Epidermal melanocyte (primary cell): ENCODE data around the gene CD53.
"Not testable (repeated sequence)": the region's sequence is repeated elsewhere in the genome, so short reads cannot be mapped to it uniquely, and the experiment has no call there.

ENCODE experiments used
- DNase-seq: peaks from one replicate; pipeline ENCODE4 v3.0.0; 2011; ENCODE audit warnings: low spot score; ENCODE audit not compliant: insufficient read length

Gene CD53, protein sequence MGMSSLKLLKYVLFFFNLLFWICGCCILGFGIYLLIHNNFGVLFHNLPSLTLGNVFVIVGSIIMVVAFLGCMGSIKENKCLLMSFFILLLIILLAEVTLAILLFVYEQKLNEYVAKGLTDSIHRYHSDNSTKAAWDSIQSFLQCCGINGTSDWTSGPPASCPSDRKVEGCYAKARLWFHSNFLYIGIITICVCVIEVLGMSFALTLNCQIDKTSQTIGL

DNA sequence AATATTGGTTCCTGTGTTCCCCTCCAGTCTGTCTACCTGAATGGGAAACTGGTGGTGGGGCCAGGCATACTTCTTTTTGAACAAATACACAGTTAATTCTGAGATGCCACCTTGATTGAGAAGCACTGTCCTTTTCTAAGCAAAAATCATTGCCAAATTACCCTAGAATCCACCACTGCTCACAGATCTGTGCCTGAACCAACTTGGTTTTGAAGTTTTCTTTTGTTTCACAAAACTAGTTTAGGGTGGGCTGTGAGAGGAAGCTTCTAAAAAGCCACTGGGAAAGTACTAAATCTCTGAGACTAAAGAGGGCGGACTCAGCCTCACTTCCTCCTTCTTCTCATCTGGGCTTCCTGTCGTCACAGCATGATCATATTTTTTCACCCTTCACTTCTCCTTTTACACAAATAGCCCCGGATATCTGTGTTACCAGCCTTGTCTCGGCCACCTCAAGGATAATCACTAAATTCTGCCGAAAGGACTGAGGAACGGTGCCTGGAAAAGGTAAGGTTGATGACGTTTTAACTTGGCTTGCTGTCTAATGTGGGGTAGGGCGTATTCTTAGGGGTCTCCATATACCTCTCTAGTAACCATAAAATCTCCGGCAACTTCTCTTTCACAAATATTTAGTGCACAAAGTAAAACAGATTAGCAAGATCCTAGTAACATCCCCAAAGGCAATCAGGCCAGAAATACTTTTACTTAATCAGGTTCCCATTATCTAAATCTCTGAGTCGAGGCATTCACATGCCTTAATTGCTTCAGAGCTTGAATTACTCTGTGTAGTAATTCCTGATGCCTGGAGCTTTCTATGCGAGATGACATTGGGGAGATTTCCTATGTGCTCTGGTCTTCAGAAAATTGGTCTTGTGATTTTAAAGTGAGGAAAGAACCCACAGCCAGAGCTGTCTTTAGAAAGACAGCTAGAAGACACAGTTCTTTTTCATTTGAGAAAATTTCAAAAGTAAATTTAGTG, at the start of gene CD53:
CD53 (plus strand) TSS at position 404 of the 976 bp plus-strand sequence. CDS start 18,261 bp downstream, outside the sequence.
- no peak for DNase-seq

DNA sequence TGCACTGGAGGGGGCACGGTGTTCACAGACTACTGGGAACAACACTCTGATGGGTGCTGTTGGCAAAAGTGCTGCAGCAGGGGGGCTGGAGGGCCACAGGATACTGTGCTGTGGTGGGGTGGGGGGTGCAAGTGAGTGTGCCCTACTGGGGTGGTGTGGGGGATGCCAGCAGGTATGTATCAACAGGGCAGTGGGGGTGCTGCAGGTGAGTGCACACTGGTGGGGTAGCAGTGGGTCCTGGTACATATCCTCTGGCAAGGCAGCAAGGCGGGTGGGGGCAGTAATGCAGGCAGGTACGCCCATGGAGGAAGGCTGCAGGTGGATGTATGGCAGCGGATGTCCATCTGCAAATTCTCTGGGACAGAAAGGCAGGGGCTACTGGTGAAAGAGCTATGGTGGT, 48.8 kb upstream of the CD53 start:
- DNase-seq: no peak

DNA sequence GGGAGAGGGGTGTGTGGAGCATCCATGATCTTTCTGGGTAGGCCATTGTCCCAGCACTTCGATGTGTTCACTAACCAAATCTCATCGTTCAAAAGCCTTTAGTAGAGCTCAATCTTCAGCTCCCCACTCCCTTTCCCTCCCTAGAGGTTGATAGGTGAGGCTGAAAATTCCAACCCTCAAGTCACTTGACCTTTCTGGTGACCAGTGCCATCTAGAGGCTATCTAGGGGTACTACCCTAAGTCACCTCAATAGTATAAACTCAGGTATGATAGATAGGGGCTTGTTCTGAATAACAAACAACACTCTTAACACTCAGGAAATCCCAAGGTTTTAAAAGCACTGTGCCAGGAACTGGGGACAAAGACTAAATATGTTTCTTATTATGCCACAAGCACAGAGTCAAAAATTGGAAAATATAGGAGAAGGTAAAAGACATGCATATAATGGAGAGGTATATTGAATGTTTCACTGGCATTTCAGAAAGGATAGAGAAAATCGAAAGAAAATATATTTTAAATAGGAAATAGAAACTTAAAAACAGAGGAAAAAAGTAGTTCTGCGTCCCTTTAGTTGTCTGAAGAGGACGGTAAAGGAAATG, 42.9 kb upstream of the CD53 start:
- DNase-seq: no peak

DNA sequence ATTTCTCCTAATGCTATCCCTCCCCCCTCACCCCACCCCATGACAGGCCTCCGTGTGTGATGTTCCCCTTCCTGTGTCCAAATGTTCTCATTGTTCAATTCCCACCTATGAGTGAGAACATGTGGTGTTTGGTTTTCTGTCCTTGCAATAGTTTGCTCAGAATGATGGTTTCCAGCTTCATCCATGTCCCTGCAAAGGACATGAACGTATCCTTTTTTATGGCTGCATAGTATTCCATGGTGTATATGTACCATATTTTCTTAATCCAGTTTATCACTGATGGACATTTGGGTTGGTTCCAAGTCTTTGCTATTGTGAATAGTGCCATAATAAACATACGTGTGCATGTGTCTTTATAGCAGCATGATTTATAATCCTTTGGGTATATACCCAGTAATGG, 39.2 kb upstream of the CD53 start:
- not testable (repeated sequence) for DNase-seq

DNA sequence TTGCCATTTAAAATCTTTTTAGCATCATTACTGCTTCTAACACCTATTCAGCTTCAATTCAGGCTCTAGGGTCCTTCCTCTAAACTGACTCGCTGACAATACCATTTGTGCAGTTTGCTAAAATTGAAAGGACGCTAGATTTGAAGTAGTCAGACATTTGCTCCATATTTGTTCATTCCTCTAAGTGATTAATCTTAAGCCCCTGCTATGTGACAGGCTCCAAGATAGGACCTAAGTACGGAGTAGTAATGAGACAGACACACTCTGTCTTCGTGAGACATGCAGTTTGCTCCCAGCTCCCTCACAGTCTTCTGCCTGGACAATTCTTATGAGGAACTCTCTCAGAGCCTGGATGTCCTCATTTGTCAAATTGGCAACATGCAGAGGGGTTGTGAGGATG, 26.1 kb upstream of the CD53 start:
- DNase-seq: no peak

DNA sequence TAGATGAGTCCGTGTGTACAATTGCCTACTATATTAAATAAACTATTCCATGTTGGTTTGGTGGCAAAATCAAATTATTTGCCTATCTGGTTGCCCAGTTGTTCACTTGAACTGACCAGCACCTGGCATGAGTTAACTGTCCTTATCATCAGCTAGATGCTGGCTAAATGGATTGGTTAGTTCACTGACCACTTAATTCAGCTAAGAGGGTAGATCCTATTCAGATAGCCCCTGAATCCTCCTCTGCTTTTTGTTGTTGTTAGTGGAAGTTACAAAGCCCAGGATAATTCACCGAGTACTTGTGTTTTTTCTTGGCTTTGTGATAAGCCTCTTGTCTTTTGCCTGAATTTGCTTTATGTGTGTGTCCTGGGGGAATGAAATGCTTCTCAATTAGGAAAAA, 22.8 kb upstream of the CD53 start:
- DNase-seq: no peak

DNA sequence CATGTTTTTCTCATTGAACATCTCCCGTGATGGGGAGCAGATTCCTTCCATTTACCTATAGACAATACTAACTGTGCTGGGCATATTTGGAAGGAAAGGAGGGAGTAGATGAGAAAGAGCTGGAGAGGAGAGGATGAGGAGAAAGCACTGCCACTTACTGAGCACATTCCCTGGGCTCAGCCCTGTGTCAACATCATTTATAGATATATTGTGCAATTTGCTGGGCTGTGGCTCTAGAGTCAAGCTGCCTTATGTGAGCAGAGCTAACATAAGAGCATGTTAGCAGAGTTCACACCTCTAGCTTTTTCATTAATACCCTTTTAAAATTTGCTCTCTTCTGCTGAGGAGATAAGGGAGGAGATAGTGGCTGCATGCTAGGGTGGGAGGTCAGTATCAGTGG, 22.3 kb upstream of the CD53 start:
- DNase-seq: no peak

DNA sequence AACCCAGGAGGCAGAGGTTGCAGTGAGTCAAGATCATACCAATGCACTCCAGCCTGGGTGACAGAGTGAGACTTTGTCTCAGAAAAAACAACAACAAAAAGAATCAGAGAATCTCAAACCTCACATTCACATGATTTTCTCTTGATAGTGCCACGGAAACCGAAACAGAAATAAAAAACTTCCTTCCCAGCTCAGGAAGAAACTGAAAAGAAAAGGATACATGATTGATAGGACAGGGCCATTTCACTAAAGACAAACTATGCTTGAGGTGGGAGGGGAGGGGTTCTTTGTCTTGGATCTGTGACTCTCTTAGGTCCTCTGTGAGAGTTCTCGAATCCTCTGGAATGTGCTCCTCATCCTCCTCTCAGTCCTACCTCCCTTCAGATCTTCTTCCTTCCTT, 19.8 kb upstream of the CD53 start:
- no peak for DNase-seq

DNA sequence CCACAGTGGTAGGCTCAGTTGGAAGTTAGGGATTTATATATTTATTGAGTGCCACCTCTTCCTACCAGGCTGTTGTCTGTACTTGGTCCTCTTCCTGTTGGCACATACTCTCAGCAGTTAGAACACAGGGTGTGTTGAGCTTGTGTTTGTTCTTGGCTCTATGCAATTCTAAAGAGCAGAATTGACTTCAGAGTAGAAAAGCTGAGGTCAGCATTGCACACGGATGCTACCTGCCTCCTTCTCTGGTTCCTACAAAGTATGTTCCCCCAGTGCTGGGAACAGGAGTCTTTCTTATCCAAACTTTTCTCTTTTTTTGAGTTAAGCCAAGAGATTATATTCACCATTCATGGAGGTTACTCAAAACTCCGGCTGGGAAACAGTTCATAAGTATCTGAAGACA, 16.5 kb upstream of the CD53 start:
- no peak for DNase-seq

DNA sequence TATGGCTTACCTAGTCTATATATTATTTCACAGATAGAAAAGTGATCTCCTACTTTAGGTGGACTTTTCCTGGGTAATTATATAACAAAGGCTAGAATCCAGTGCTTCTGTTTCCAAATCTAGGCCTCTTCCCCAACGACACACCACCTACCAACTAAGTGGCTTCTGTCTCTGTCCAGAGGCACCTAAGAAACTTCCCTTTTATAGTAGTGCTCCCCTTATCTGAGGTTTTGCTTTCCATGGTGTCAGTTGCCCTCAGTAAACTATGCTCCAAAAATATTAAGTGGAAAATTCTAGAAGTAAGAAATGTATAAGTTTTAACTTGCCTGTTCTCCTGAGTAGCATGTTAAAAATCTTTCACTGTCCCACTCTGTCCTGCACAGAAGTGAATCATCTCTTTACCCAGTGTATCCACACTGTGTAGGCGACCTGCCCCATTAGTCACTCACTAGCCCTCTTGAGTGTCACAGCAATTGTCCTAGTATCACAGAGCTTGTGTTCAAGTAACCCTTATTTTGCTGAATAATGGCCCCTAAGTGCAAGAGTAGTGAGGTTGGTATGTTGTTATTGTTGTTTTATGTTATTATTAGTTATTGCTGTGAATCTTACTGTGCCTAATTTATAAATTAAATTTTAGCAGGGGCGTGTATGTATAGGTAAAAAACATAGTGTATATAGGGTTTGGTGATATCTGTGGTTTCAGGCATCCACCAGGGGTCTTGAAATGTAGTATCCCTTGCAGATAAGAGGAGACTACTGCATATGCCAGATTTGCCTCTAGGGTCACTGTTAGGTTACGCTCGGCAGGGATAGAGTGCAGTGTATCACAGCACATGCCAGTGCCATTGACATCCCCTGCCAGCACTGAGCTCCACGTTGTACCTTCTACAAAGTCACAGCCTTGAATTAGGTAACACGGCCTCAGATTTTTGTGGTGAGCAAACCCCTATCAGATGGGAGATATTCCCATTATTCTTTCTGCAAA, 14.7 kb upstream of the CD53 start:
- DNase-seq: no peak

DNA sequence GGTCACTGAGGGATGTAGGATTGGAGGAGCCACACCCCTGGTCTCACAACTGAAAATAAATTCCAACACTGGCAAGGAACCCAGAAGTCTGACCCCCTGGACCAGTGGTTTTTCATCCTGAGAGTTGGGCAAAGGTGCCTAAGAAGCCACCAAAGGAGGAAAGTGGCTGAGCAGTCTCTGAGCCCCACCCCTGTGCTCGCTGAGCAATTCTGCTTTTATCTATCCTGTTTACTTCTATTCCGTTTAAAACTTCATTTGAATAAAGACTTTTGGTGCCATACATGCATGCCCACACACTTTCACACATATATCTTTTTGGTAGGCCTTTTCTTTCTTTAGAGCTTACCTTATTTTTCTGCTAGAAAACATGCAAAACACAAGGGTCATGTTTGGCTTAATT, 13.9 kb upstream of the CD53 start:
- no peak for DNase-seq

DNA sequence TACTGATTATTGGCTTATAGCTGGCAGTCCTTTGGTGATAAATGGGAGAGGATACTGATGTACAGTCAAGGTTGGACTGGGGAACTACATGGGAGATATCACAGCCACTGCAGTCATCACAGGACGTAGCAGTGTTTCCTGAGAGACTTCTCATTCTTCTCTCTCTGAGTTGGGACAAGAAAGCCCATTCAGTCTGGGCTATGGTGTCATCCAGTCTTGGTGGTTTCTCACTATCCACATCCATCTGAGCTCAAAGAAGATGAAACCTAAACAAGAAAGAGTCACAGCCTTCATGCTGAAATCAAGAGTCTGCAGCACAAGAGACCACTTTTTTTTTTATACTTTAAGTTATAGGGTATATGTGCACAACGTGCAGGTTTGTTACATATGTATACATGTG, 12.8 kb upstream of the CD53 start:
- no peak for DNase-seq

DNA sequence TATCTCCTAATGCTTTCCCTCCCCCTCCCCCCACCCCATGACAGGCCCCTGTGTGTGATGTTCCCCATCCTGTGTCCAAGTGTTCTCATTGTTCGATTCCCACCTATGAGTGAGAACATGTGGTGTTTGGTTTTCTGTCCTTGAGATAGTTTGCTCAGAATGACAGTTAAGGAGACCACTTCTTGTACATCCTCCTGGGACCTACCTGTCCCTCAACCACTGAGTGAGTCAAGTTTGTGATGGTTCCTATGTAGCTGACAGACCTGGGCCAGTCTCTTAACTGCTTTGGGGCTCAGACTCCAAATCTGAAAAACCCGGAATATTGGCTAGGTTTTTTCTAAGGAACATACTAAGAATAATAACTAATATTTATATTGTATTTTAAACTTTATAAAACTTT, 12.3 kb upstream of the CD53 start:
- not testable (repeated sequence) for DNase-seq

DNA sequence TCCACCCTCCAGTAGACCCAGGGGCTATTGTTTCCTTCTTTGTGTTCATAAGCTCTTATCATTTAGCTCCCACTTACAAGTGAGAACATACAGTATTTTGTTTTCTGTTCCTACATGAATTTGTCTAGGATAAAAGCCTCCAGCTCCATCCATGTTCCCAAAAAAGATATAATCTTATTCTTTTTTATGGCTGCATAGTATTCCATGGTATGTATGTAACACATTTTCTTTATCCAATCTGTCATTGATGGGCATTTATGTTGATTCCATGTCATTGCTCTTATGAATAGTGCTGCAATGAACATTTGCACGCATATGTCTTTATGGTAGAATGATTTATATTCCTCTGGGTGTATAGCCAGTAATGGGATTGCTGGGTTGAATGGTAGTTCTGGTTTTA, 11.0 kb upstream of the CD53 start:
- not testable (repeated sequence) for DNase-seq

DNA sequence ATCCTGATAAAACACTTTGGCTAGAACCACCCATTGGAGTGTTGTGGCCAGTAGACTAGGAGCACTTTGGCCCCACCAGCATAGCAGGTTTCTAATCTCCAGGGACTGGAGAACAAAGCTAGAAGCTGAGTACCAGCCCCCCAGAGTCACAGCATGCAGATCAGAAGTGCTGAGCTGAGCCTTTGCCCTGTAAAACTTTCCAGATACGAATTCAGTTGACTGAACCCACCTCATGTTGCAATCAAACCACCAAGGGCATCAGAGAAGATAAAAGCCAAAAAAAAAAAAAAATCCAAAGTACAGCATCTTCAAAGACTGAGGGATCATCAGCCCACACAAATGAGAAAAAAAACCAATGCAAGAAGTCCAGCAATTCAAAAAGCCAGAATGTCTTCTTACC, 8.7 kb upstream of the CD53 start:
- DNase-seq: no peak

DNA sequence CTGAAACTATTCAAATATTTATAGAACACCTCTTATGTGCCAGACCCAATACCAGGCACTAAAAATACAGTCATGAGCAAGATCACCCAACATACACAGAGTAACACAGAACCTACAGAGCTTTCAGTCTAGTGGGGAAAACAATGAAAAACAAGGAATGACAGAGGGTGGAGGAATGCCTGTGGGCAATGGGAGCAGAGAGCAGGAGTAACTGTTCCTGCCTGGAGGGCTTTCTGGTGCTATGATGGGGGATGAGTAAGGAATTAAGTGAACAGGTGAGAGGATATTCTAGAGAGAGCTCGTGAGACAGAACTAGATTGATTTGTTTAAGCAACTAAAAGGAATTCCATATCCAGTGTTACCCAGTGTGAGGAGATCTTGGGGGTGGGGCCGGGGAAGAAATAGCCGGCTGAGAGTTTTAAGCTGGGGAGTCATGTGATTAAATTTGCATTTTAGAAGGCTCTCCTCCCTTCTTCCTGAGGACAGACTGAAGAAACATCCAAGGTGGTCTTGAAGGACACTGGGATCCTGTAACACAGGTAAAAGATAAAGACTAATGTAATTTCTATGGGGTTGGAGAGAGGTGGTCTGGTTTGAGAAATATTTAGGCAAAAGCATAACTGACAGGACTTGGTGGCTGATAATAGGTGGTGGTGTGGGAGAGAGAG, 2.1 kb upstream of the CD53 start:
- no peak for DNase-seq

DNA sequence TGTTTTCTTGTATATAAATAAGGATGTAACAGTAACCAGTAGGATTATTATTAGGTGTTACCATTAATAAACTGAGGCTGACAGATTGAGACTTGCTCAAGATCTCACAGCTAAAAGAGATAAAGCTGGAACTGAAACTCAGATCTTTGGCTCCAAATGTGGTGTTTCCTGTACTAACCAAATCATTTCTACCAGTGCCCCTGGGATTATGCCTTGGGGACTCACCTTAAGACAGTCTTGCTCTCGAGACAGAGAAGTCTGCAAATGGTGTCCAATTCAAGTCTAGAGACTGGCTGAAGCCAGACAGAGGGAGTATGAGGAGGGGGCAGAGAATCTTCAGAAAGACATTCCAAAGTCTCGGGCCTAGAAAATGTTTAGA, 593 bp upstream of the CD53 start:
- no peak for DNase-seq

DNA sequence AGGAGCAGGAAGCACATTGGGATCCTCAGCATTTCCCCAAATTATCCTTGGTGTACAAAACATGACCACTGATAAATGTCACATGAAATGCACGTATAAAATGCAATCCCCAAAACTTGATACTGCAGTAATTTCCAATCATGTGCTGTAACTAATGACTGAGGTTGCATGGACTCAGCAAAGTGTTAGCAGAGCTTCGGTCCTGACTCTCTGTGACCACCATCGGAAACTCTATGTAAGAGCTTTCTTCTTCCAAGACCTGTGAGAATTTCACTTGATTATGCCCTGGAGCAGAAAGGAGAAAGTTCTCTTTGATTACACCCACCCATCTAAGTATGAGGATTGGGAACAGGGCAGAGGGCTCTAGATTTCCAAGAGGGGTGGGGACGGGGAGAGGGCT, 908 bp downstream of the CD53 start:
- DNase-seq: no peak

DNA sequence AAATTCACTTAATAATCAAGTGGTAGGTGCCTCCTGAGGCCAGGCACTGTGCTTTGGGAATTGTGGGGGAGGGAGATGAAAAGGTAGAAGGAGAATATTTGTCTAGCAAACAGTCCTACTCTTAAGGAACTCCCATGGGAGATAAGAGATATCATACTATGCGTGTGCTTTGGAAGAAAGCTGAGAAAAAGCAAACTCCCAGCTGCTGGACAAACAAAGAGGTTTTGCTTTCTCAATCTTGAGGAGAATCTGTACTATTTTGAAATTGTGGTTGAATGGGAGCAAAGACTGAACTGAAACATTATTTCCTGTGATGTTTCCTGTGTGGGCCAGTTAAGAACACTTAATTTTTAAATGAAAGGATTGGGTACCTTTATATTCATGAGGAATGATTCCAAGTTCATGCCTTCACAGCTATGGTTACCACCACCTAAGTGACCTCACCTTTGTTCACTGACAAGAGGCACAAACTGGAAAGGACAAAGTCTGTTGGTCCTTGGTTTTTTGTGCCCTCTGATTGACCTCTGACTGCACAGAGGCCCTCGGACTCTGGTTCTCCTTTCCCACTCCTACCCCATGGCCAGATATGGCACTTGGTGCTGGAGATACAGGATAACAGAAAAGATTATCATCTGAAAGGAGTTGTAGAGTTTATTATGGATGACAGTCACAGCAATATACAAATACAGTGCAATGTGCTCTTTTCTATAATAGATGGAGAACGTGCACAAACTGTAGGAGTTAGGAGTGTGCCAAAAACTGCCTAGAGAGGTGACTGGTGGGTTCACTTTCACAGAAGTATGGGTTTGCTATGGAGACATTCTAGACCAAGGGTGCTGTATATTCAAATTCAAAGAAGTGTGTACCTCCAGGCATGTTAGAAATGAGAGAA, 1.6 kb downstream of the CD53 start:
- DNase-seq: no peak
